ENCODE results near the gene TENM3. TPM values are rescaled to one million over a fixed set of nuclear protein-coding genes. Genes with fewer than 3 reads are reported as not detected.

TENM3 gene
- total RNA-seq, 1 experiment from 2014 or later = 71.0 TPM

GRCh38 chr4:182309877-182310276, 66.7 kb downstream of the TENM3 start (continued):
- TF ChIP-seq E2F5 (CRISPR knock-in tag; IDR thresholded peaks at IDR 0.05) = no peak
- no peak for TF ChIP-seq ATF1 (CRISPR knock-in tag; IDR thresholded peaks at IDR 0.05)
- no peak for TF ChIP-seq TEAD4 (CRISPR knock-in tag; IDR thresholded peaks at IDR 0.05)

- POLR2A ChIA-PET = no interaction called here
- CTCF ChIA-PET = no interaction called here
- ATAC-seq = no peak
Observed at GRCh38 chr4:182310316-182310715, 67.1 kb downstream of the TENM3 start.

More at GRCh38 chr4:182310316-182310715, 67.1 kb downstream of the TENM3 start:
- no peak overlapping the region for H3K4me3 Mint-ChIP-seq
- H3K27me3 Mint-ChIP-seq (ENCODE audit: low read depth) = no peaks in the 10 kb centered on the region
- peaks cover 14% of the 10 kb centered on the region for H3K36me3 Mint-ChIP-seq
- H3K27ac Mint-ChIP-seq = no peak overlapping the region
- H3K4me1 Mint-ChIP-seq = peaks cover 13% of the 10 kb centered on the region
- peaks cover 16% of the 10 kb centered on the region for H3K9me3 Mint-ChIP-seq
- TF ChIP-seq IRF1 (CRISPR knock-in tag; IDR thresholded peaks at IDR 0.05) (no peak), STAT6 (CRISPR knock-in tag; conservative IDR thresholded peaks at IDR 0.05; ENCODE audit: low read depth) (no peak), USF1 (CRISPR knock-in tag; IDR thresholded peaks at IDR 0.05) (no peak), E2F5 (CRISPR knock-in tag; IDR thresholded peaks at IDR 0.05) (no peak), PRDM15 (CRISPR knock-in tag; IDR thresholded peaks at IDR 0.05) (no peak), ZBTB43 (CRISPR knock-in tag; IDR thresholded peaks at IDR 0.05) (no peak), ZNF396 (CRISPR knock-in tag; IDR thresholded peaks at IDR 0.05; ENCODE audit: borderline replicate concordance) (no peak), ZNF121 (CRISPR knock-in tag; IDR thresholded peaks at IDR 0.05) (no peak), FOXK1 (CRISPR knock-in tag; IDR thresholded peaks at IDR 0.05) (no peak), TEAD4 (CRISPR knock-in tag; IDR thresholded peaks at IDR 0.05) (no peak), FOXP4 (CRISPR knock-in tag; IDR thresholded peaks at IDR 0.05) (no peak), SMAD3 (CRISPR knock-in tag; IDR thresholded peaks at IDR 0.05; ENCODE audit: borderline replicate concordance) (no peak), ZSCAN18 (CRISPR knock-in tag; IDR thresholded peaks at IDR 0.05) (no peak)
- no peak for DNase-seq (ENCODE audit: low spot score)
